CD4-positive, alpha-beta T cell (primary cell): ENCODE data around the gene EP400. TPM values are rescaled to one million over a fixed set of nuclear protein-coding genes. Genes with fewer than 3 reads are reported as not detected.
A peak's percentile ranks its signal among the peaks of the same experiment; 100 is the strongest.

Experiments
- ATAC-seq: fragments of 200-7000 bp; cut with Tn5 transposase; one replicate; pipeline ENCODE4 v1.10.0; 2022; ENCODE audit warnings: mild to moderate bottlenecking; ENCODE audit not compliant: poor library complexity
- CTCF ChIA-PET: fragments of 350-600 bp; sonication (Branson Sonifier 250); formaldehyde crosslinking; loops from one replicate; lab custom pipeline; 2021; ENCODE audit warnings: antibody characterized with exemption, inconsistent platforms; lab: Charles Lee
- POLR2A ChIA-PET: fragments of 350-600 bp; sonication (Branson Sonifier 250); formaldehyde crosslinking; loops from one replicate; lab custom pipeline; 2021; ENCODE audit warnings: antibody characterized with exemption, inconsistent platforms; lab: Charles Lee
- DNase-seq, 14 experiments: peaks; one replicate each; pipeline ENCODE4 v3.0.0-alpha.2; 2013 to 2020; ENCODE audit warnings: mixed read lengths in 2 of 14
- H3K27ac ChIP-seq, 2 donors: one replicate each; pipeline versions ENCODE4 v1.5.1 to v1.7.0; 2013; ENCODE audit warnings: low read length in 2 of 2, low read depth in 1 of 2, mild to moderate bottlenecking in 1 of 2
- H3K27me3 ChIP-seq, 2 experiments: 1 replicate in 1 of 2; 2 replicates in 1 of 2; pipeline versions ENCODE4 v1.6.1 to v1.7.0; 2013; ENCODE audit warnings: low read length in 2 of 2, control low read depth in 1 of 2, mild to moderate bottlenecking in 1 of 2, moderate library complexity in 1 of 2; ENCODE audit not compliant: insufficient read depth in 2 of 2, control insufficient read depth in 1 of 2
- H3K36me3 ChIP-seq: one replicate; pipeline ENCODE4 v1.6.1; 2013; ENCODE audit warnings: low read length, control low read depth; ENCODE audit not compliant: insufficient read depth
- H3K4me1 ChIP-seq: one replicate; pipeline ENCODE4 v1.6.1; 2013; ENCODE audit warnings: low read length, control low read depth; ENCODE audit not compliant: insufficient read depth
- H3K4me3 ChIP-seq: one replicate; pipeline ENCODE4 v1.5.1; 2013; ENCODE audit warnings: mild to moderate bottlenecking, low read length, moderate library complexity
- H3K9me3 ChIP-seq, 2 experiments: 1 replicate in 1 of 2; 2 replicates in 1 of 2; pipeline versions ENCODE4 v1.6.1 to v1.7.0; 2013; ENCODE audit warnings: low read length in 2 of 2, mild to moderate bottlenecking in 2 of 2, control low read depth in 1 of 2, moderate library complexity in 1 of 2; ENCODE audit not compliant: control insufficient read depth in 1 of 2, insufficient read depth in 1 of 2
- H3K27ac Mint-ChIP-seq: one replicate; pipeline ENCODE4 v1.8.0; 2020; ENCODE audit warnings: mixed read lengths
- H3K27me3 Mint-ChIP-seq: one replicate; pipeline ENCODE4 v1.8.0; 2021; ENCODE audit warnings: mixed read lengths
- H3K36me3 Mint-ChIP-seq: one replicate; pipeline ENCODE4 v1.8.0; 2021; ENCODE audit warnings: low read depth, mixed read lengths
- H3K4me1 Mint-ChIP-seq: one replicate; pipeline ENCODE4 v1.8.0; 2021; ENCODE audit warnings: low read depth, mixed read lengths
- H3K4me3 Mint-ChIP-seq: one replicate; pipeline ENCODE4 v1.8.0; 2020; ENCODE audit warnings: mild to moderate bottlenecking, mixed read lengths
- H3K9me3 Mint-ChIP-seq: one replicate; pipeline ENCODE4 v1.8.0; 2020; ENCODE audit warnings: mixed read lengths
- CTCF ChIP-seq: fragments of 200-600 bp; IDR thresholded peaks from one replicate; pipeline ENCODE4 v1.8.0; 2022; ENCODE audit warnings: antibody characterized with exemption, mild to moderate bottlenecking
- intact Hi-C, 2 experiments: fragments of 100-400 bp; cut with DNase I in 1 of 2; cut with micrococcal nuclease in 1 of 2; formaldehyde crosslinking; loops; one replicate each; pipeline versions ENCODE4 v1.15.1 to v1.9.0; 2023 to 2025; cut with DNase I, micrococcal nuclease
- total RNA-seq, 174 experiments: library from RNA in 2 of 174; stranded (reverse) in 2 of 174; gene quantifications; one replicate each; pipeline ENCODE4 v1.2.3 and lab custom pipeline; 2021 to 2026

EP400 gene
- total RNA-seq, 2 experiments from 2014 or later, result 56.4 to 56.5 TPM

GRCh38 chr12:131920902-131921840, 28.6 kb upstream of the EP400 start:
- Histone ChIP-seq H3K36me3 (peaks cover 17% of the 10 kb centered on the region), H3K27me3 (no peaks in the 10 kb centered on the region), H3K4me3 (no peak overlapping the region), H3K9me3 (no peaks in the 10 kb centered on the region), H3K27ac (no peak overlapping the region), H3K4me1 (no peaks in the 10 kb centered on the region)
- no peaks in the 10 kb centered on the region for H3K9me3 Mint-ChIP-seq
- H3K4me1 Mint-ChIP-seq, result peaks cover 7% of the 10 kb centered on the region
- CTCF ChIA-PET, result interaction anchor here (0.7 kb wide), 1 partner anchor 18 kb away, joined by 3 read pairs; no protein-coding TSS in a partner anchor
- DNase-seq, result no peak
- H3K27me3 Mint-ChIP-seq, result no peaks in the 10 kb centered on the region
- peaks cover 8% of the 10 kb centered on the region for H3K36me3 Mint-ChIP-seq
- TF ChIP-seq CTCF, result no peak
- intact Hi-C loops, result no loop called here
- peak overlapping the region; percentile 23 for H3K4me3 Mint-ChIP-seq
- POLR2A ChIA-PET, result interaction anchor here (1.8 kb wide), 1 partner anchor 9 kb away, joined by 4 read pairs; no protein-coding TSS in a partner anchor
- no peak overlapping the region for H3K27ac Mint-ChIP-seq
- no peak for ATAC-seq

- ChIA-PET CTCF (no interaction called here), POLR2A (interaction anchor here (1.8 kb wide), 1 partner anchor 8 kb away, joined by 4 read pairs; no protein-coding TSS in a partner anchor)
- Mint-ChIP-seq H3K27me3 (no peaks in the 10 kb centered on the region), H3K4me3 (peak overlapping the region; percentile 23), H3K4me1 (peaks cover 7% of the 10 kb centered on the region), H3K36me3 (peaks cover 8% of the 10 kb centered on the region), H3K27ac (no peak overlapping the region), H3K9me3 (no peaks in the 10 kb centered on the region)
- H3K4me1 ChIP-seq, result no peaks in the 10 kb centered on the region
- H3K9me3 ChIP-seq, result no peaks in the 10 kb centered on the region
- no peaks in the 10 kb centered on the region for H3K27me3 ChIP-seq
- H3K36me3 ChIP-seq, result peaks cover 11% of the 10 kb centered on the region
- no peak for DNase-seq
- no peak overlapping the region for H3K27ac ChIP-seq
- H3K4me3 ChIP-seq, result no peak overlapping the region
- intact Hi-C loops, result no loop called here
- ATAC-seq, result no peak
- no peak for TF ChIP-seq CTCF
Observed at GRCh38 chr12:131921866-131922769, 27.6 kb upstream of the EP400 start.

- H3K36me3 Mint-ChIP-seq, result peaks cover 8% of the 10 kb centered on the region
- CTCF ChIA-PET, result no interaction called here
- intact Hi-C loops, result no loop called here
- TF ChIP-seq CTCF, result no peak
- no peak overlapping the region for H3K27ac Mint-ChIP-seq
- DNase-seq (no peak), ATAC-seq (no peak)
- H3K36me3 ChIP-seq, result peaks cover 7% of the 10 kb centered on the region
- H3K4me1 Mint-ChIP-seq, result peaks cover 8% of the 10 kb centered on the region
- H3K27me3 ChIP-seq, result no peaks in the 10 kb centered on the region
- peaks cover 2% of the 10 kb centered on the region for H3K4me1 ChIP-seq
- no peak overlapping the region for H3K27ac ChIP-seq
- H3K4me3 ChIP-seq, result no peak overlapping the region
- POLR2A ChIA-PET, result no interaction called here
- H3K27me3 Mint-ChIP-seq, result no peaks in the 10 kb centered on the region
- H3K4me3 Mint-ChIP-seq, result no peak overlapping the region
- no peaks in the 10 kb centered on the region for H3K9me3 Mint-ChIP-seq
- no peaks in the 10 kb centered on the region for H3K9me3 ChIP-seq
Observed at GRCh38 chr12:131922772-131923171, 27.0 kb upstream of the EP400 start.
